AG10803 (cell line): ENCODE measurements around the gene SLC7A10.

Experiments
- DNase-seq: peaks from one replicate; pipeline ENCODE4 v3.0.0; 2010; ENCODE audit warnings: low read depth
- H3K4me3 ChIP-seq: 2 replicates; pipeline ENCODE4 v1.5.1; 2011; ENCODE audit warnings: mild to moderate bottlenecking, low read length, control low read depth
- CTCF ChIP-seq: conservative IDR thresholded peaks from 2 replicates; pipeline ENCODE4 v1.5.1; 2011; ENCODE audit warnings: mild to moderate bottlenecking, low read length, control low read depth, inconsistent platforms

SLC7A10 gene

GRCh38 chr19:33205110-33205509 lies 20.5 kb downstream of the SLC7A10 start:
- no peak for TF ChIP-seq CTCF
- no peak overlapping the region for H3K4me3 ChIP-seq
- DNase-seq = no peak

- no peak overlapping the region for H3K4me3 ChIP-seq
- TF ChIP-seq CTCF = no peak
- no peak for DNase-seq
Observed at GRCh38 chr19:33204136-33204973, 21.3 kb downstream of the SLC7A10 start.

- no peak for TF ChIP-seq CTCF
- DNase-seq = no peak
- no peak overlapping the region for H3K4me3 ChIP-seq
Observed at GRCh38 chr19:33203529-33203928, 22.1 kb downstream of the SLC7A10 start.

- DNase-seq = no peak
- no peak for TF ChIP-seq CTCF
- no peak overlapping the region for H3K4me3 ChIP-seq
Observed at GRCh38 chr19:33202546-33203507, 22.8 kb downstream of the SLC7A10 start.

- no peak for TF ChIP-seq CTCF
- no peak overlapping the region for H3K4me3 ChIP-seq
- no peak for DNase-seq
Observed at GRCh38 chr19:33201886-33202545, 23.6 kb downstream of the SLC7A10 start.

- no peak for TF ChIP-seq CTCF
- H3K4me3 ChIP-seq = no peak overlapping the region
- DNase-seq = no peak
Observed at GRCh38 chr19:33201473-33201872, 24.2 kb downstream of the SLC7A10 start.
